Keratinocyte (primary cell): ENCODE results near the gene GJA9.

ENCODE experiments used
- EZH2 ChIP-seq: IDR thresholded peaks from one replicate; pipeline ENCODE4 v1.6.1; 2012; ENCODE audit warnings: inconsistent platforms, mild to moderate bottlenecking, low read length, moderate library complexity
- TF ChIP-seq, protein P1 (sequence below), 3 experiments: IDR thresholded peaks in 1 of 3; conservative IDR thresholded peaks in 1 of 3; optimal IDR thresholded peaks in 1 of 3; 2 replicates in 2 of 3; 3 replicates in 1 of 3; pipeline versions ENCODE3 to v1.5.1; 2011; ENCODE audit warnings: low read length in 3 of 3, mild to moderate bottlenecking in 3 of 3, moderate library complexity in 2 of 3, control low read depth in 1 of 3, inconsistent platforms in 1 of 3; ENCODE audit not compliant: insufficient read depth in 2 of 3; ENCODE audit errors: extremely low read depth in 1 of 3

DNA sequence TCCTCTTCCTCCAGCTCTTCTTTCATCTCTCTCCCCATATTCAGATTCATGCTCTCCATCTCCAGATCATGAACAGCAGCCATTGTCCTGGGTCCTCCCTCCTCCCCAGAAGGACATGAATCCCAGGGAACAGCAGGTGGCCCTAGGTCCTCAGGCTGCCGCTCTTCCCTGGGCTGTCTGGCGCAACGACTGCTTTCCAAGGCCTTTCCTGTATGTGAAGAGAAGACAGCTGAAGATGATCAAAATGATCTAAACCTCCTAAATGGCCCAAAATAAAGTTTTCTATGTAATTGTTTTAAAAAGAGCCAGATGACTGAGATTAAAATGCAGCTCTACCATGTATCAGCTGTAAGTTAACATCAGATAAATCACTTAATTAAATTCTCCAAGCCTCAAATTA lies 37.7 kb upstream of the GJA9 start:
- TF ChIP-seq, protein P1, sequence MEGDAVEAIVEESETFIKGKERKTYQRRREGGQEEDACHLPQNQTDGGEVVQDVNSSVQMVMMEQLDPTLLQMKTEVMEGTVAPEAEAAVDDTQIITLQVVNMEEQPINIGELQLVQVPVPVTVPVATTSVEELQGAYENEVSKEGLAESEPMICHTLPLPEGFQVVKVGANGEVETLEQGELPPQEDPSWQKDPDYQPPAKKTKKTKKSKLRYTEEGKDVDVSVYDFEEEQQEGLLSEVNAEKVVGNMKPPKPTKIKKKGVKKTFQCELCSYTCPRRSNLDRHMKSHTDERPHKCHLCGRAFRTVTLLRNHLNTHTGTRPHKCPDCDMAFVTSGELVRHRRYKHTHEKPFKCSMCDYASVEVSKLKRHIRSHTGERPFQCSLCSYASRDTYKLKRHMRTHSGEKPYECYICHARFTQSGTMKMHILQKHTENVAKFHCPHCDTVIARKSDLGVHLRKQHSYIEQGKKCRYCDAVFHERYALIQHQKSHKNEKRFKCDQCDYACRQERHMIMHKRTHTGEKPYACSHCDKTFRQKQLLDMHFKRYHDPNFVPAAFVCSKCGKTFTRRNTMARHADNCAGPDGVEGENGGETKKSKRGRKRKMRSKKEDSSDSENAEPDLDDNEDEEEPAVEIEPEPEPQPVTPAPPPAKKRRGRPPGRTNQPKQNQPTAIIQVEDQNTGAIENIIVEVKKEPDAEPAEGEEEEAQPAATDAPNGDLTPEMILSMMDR (optimal IDR thresholded peaks at IDR 0.05 in 1 of 3, IDR thresholded peaks at IDR 0.05 in 1 of 3, conservative IDR thresholded peaks at IDR 0.05 in 1 of 3; ENCODE audit: extremely low read depth in 1 of 3, insufficient read depth in 2 of 3, low read length in 3 of 3): peak in 1 of 3 experiments; percentile 14
- no peak for TF ChIP-seq EZH2
